ENCODE measurements around the gene ATP11C.
"Not testable (repeated sequence)": the region's sequence is repeated elsewhere in the genome, so short reads cannot be mapped to it uniquely, and the experiment has no call there.

DNA sequence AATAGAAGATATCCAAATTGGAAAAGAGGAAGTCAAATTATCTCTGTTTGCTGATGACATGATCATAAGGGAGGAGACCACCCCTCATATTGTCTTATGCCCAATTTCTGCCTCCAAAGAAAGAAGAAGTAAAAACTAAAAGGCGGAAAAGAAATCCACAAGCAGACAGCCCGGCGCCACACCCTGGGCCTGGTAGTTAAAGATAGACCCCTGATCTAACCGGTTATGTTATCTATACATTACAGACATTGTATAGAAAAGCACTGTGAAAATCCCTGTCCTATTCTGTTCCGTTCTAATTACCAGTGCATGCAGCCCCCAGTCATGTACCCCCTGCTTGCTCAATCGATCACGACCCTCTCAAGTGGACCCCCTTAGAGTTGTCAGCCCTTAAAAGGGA lies 247.7 kb downstream of the ATP11C start:
- TF ChIP-seq, protein P1, sequence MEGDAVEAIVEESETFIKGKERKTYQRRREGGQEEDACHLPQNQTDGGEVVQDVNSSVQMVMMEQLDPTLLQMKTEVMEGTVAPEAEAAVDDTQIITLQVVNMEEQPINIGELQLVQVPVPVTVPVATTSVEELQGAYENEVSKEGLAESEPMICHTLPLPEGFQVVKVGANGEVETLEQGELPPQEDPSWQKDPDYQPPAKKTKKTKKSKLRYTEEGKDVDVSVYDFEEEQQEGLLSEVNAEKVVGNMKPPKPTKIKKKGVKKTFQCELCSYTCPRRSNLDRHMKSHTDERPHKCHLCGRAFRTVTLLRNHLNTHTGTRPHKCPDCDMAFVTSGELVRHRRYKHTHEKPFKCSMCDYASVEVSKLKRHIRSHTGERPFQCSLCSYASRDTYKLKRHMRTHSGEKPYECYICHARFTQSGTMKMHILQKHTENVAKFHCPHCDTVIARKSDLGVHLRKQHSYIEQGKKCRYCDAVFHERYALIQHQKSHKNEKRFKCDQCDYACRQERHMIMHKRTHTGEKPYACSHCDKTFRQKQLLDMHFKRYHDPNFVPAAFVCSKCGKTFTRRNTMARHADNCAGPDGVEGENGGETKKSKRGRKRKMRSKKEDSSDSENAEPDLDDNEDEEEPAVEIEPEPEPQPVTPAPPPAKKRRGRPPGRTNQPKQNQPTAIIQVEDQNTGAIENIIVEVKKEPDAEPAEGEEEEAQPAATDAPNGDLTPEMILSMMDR (IDR thresholded peaks at IDR 0.05; ENCODE audit: borderline replicate concordance, extremely low read depth, low read length, poor library complexity, severe bottlenecking), result not testable (repeated sequence)
- TF ChIP-seq EZH2 (IDR thresholded peaks at IDR 0.05; ENCODE audit: borderline replicate concordance, low read depth, low read length, severe bottlenecking), result not testable (repeated sequence)

Measured in DND-41 (cell line).